Erythroblast (primary cell): ENCODE results near the gene HTR1D.
"Not testable (repeated sequence)": the region's sequence is repeated elsewhere in the genome, so short reads cannot be mapped to it uniquely, and the experiment has no call there.

Source experiments
- DNase-seq, 2 experiments: peaks; one replicate each; lab custom pipeline; 2025; lab: John Stamatoyannopoulos, UW
- GATA1 ChIP-seq: IDR thresholded peaks from 2 replicates; pipeline ENCODE4 v1.6.1; 2011; ENCODE audit warnings: low read depth, mild to moderate bottlenecking, control low read depth, low read length, moderate library complexity
- POLR2A ChIP-seq: IDR thresholded peaks from 2 replicates; pipeline ENCODE4 v1.6.1; 2011; ENCODE audit warnings: mild to moderate bottlenecking, low read length

HTR1D gene

GRCh38 chr1:23237508-23237907 is 20.2 kb upstream of the HTR1D start:
- TF ChIP-seq POLR2A (no peak), GATA1 (no peak)
- DNase-seq, result peak in 1 of 2 experiments; percentile 62

GRCh38 chr1:23227806-23228205 is 10.5 kb upstream of the HTR1D start:
- no peak for TF ChIP-seq POLR2A
- DNase-seq, result no peak

- TF ChIP-seq POLR2A (no peak), GATA1 (no peak)
- DNase-seq, result no peak
Observed at GRCh38 chr1:23224739-23225648, 7.7 kb upstream of the HTR1D start.

GRCh38 chr1:23223963-23224362 is 6.7 kb upstream of the HTR1D start:
- not testable (repeated sequence) for DNase-seq

GRCh38 chr1:23223490-23223951 is 6.2 kb upstream of the HTR1D start:
- not testable (repeated sequence) for DNase-seq

GRCh38 chr1:23222742-23223141 is 5.4 kb upstream of the HTR1D start:
- no peak for DNase-seq
- TF ChIP-seq POLR2A (no peak), GATA1 (no peak)

GRCh38 chr1:23222331-23222730 is 5.0 kb upstream of the HTR1D start:
- no peak for DNase-seq
- TF ChIP-seq POLR2A (no peak), GATA1 (no peak)

- no peak for TF ChIP-seq GATA1
- no peak for TF ChIP-seq POLR2A
- DNase-seq, result no peak
Observed at GRCh38 chr1:23221107-23221506, 3.8 kb upstream of the HTR1D start.

- TF ChIP-seq GATA1 (no peak), POLR2A (no peak)
- DNase-seq, result peak in 1 of 2 experiments; percentile 15
Observed at GRCh38 chr1:23216771-23217420, 406 bp downstream of the HTR1D start.

- no peak for DNase-seq
- TF ChIP-seq GATA1 (no peak), POLR2A (no peak)
Observed at GRCh38 chr1:23215751-23216449, 1.4 kb downstream of the HTR1D start.

- DNase-seq, result no peak
- TF ChIP-seq GATA1 (no peak), POLR2A (no peak)
Observed at GRCh38 chr1:23215291-23215690, 2.0 kb downstream of the HTR1D start.

GRCh38 chr1:23214640-23215039 is 2.7 kb downstream of the HTR1D start:
- TF ChIP-seq POLR2A (no peak), GATA1 (no peak)
- no peak for DNase-seq

GRCh38 chr1:23211955-23212354 is 5.3 kb downstream of the HTR1D start:
- TF ChIP-seq POLR2A (no peak), GATA1 (no peak)
- no peak for DNase-seq

- DNase-seq, result no peak
- no peak for TF ChIP-seq GATA1
- TF ChIP-seq POLR2A, result no peak
Observed at GRCh38 chr1:23210963-23211362, 6.3 kb downstream of the HTR1D start.
